ENCODE data around the gene NLN. TPM values are rescaled to one million over a fixed set of nuclear protein-coding genes. Genes with fewer than 3 reads are reported as not detected.

NLN gene
- total RNA-seq, 1 experiment from 2014 or later, result 34.8 TPM

GRCh38 chr5:65811004-65811403, 89.0 kb downstream of the NLN start:
- H3K27ac Mint-ChIP-seq (ENCODE audit: unreplicated experiment), result no peak overlapping the region
- H3K27me3 Mint-ChIP-seq (ENCODE audit: insufficient read depth, unreplicated experiment), result no peaks in the 10 kb centered on the region
- intact Hi-C loops (cut with micrococcal nuclease; ENCODE audit: unreplicated experiment), result loop anchor here (5.0 kb wide), 1 partner anchor 41 kb away; no protein-coding TSS in a partner anchor
- H3K4me1 ChIP-seq, result peaks cover 15% of the 10 kb centered on the region
- peaks cover 48% of the 10 kb centered on the region for H3K36me3 Mint-ChIP-seq (ENCODE audit: insufficient read depth, unreplicated experiment)
- CTCF ChIA-PET, result no interaction called here
- no peak overlapping the region for H3K4me3 Mint-ChIP-seq (ENCODE audit: unreplicated experiment)
- no peaks in the 10 kb centered on the region for H3K9me3 Mint-ChIP-seq (ENCODE audit: unreplicated experiment)
- DNase-seq, result no peak
- H3K36me3 ChIP-seq (ENCODE audit: control insufficient read depth, insufficient read depth, low read length), result peaks cover 2% of the 10 kb centered on the region
- no peak overlapping the region for H3K4me3 ChIP-seq (ENCODE audit: low read depth, low read length)
- no peaks in the 10 kb centered on the region for H3K4me1 Mint-ChIP-seq (ENCODE audit: low read depth, unreplicated experiment)
- POLR2A ChIA-PET, result no interaction called here
- no peaks in the 10 kb centered on the region for H3K27me3 ChIP-seq (replicated peaks; ENCODE audit: control insufficient read depth, insufficient read depth, low read length)
- BruUV-seq (replicated peaks), result no TSS peak
- H3K9me3 ChIP-seq, result no peaks in the 10 kb centered on the region
- TF ChIP-seq CTCF (IDR thresholded peaks at IDR 0.05; ENCODE audit: insufficient read depth in 1 of 2, low read depth in 1 of 2, low read length in 1 of 2, severe bottlenecking in 1 of 2, unreplicated experiment in 1 of 2), result no peak

- Mint-ChIP-seq H3K9me3 (ENCODE audit: unreplicated experiment) (no peaks in the 10 kb centered on the region), H3K27me3 (ENCODE audit: insufficient read depth, unreplicated experiment) (no peaks in the 10 kb centered on the region), H3K27ac (ENCODE audit: unreplicated experiment) (no peak overlapping the region), H3K36me3 (ENCODE audit: insufficient read depth, unreplicated experiment) (peaks cover 46% of the 10 kb centered on the region), H3K4me1 (ENCODE audit: low read depth, unreplicated experiment) (no peaks in the 10 kb centered on the region), H3K4me3 (ENCODE audit: unreplicated experiment) (no peak overlapping the region)
- no peak for TF ChIP-seq CTCF (IDR thresholded peaks at IDR 0.05; ENCODE audit: insufficient read depth in 1 of 2, low read depth in 1 of 2, low read length in 1 of 2, severe bottlenecking in 1 of 2, unreplicated experiment in 1 of 2)
- Histone ChIP-seq H3K36me3 (ENCODE audit: control insufficient read depth, insufficient read depth, low read length) (peaks cover 2% of the 10 kb centered on the region), H3K4me1 (peaks cover 15% of the 10 kb centered on the region), H3K9me3 (no peaks in the 10 kb centered on the region), H3K27me3 (replicated peaks; ENCODE audit: control insufficient read depth, insufficient read depth, low read length) (no peaks in the 10 kb centered on the region), H3K4me3 (ENCODE audit: low read depth, low read length) (no peak overlapping the region)
- intact Hi-C loops (cut with micrococcal nuclease; ENCODE audit: unreplicated experiment), result loop anchor here (5.0 kb wide), 1 partner anchor 40 kb away; no protein-coding TSS in a partner anchor
- DNase-seq, result no peak
- CTCF ChIA-PET, result no interaction called here
- BruUV-seq (replicated peaks), result no TSS peak
- POLR2A ChIA-PET, result no interaction called here
These were observed 89.9 kb downstream of the NLN start for GRCh38 chr5:65811885-65812284.

GRCh38 chr5:65812648-65813047, 90.6 kb downstream of the NLN start:
- peaks cover 2% of the 10 kb centered on the region for H3K36me3 ChIP-seq (ENCODE audit: control insufficient read depth, insufficient read depth, low read length)
- Mint-ChIP-seq H3K36me3 (ENCODE audit: insufficient read depth, unreplicated experiment) (peaks cover 46% of the 10 kb centered on the region), H3K27me3 (ENCODE audit: insufficient read depth, unreplicated experiment) (no peaks in the 10 kb centered on the region), H3K27ac (ENCODE audit: unreplicated experiment) (no peak overlapping the region), H3K4me1 (ENCODE audit: low read depth, unreplicated experiment) (no peaks in the 10 kb centered on the region), H3K4me3 (ENCODE audit: unreplicated experiment) (no peak overlapping the region), H3K9me3 (ENCODE audit: unreplicated experiment) (no peaks in the 10 kb centered on the region)
- CTCF ChIA-PET, result no interaction called here
- H3K4me3 ChIP-seq (ENCODE audit: low read depth, low read length), result no peak overlapping the region
- DNase-seq, result no peak
- POLR2A ChIA-PET, result no interaction called here
- no TSS peak for BruUV-seq (replicated peaks)
- intact Hi-C loops (cut with micrococcal nuclease; ENCODE audit: unreplicated experiment), result loop anchor here (5.0 kb wide), 1 partner anchor 40 kb away; no protein-coding TSS in a partner anchor
- H3K4me1 ChIP-seq, result peaks cover 15% of the 10 kb centered on the region
- no peaks in the 10 kb centered on the region for H3K9me3 ChIP-seq
- H3K27me3 ChIP-seq (replicated peaks; ENCODE audit: control insufficient read depth, insufficient read depth, low read length), result no peaks in the 10 kb centered on the region
- TF ChIP-seq CTCF (IDR thresholded peaks at IDR 0.05; ENCODE audit: insufficient read depth in 1 of 2, low read depth in 1 of 2, low read length in 1 of 2, severe bottlenecking in 1 of 2, unreplicated experiment in 1 of 2), result no peak
